K562 (cell line): ENCODE results near the gene MARVELD1. TPM values are rescaled to one million over a fixed set of nuclear protein-coding genes. Genes with fewer than 3 reads are reported as not detected.

Source experiments
- ESRRA ChIP-seq: fragments of 450-650 bp; IDR thresholded peaks from 2 replicates; pipeline ENCODE4 v1.6.1; 2014; ENCODE audit warnings: low read depth, mild to moderate bottlenecking, moderate library complexity, borderline replicate concordance
- ESRRB ChIP-seq: fragments of 250-450 bp; sonication (Bioruptor Pico); IDR thresholded peaks from 2 replicates; pipeline ENCODE4 v1.5.0; 2020; ENCODE audit warnings: mild to moderate bottlenecking, moderate library complexity, borderline replicate concordance
- FOS ChIP-seq: IDR thresholded peaks from 3 replicates; pipeline ENCODE4 v1.6.1; 2011; ENCODE audit not compliant: insufficient read length; ENCODE audit errors: extremely low read depth
- FOXA3 ChIP-seq, 2 experiments: fragments of 450-650 bp in 1 of 2; sonication (generic) in 1 of 2; formaldehyde crosslinking; IDR thresholded peaks in 1 of 2; conservative IDR thresholded peaks in 1 of 2; 2 replicates each; pipeline versions ENCODE4 v1.4.0 to v1.8.0; 2020 to 2022; ENCODE audit warnings: mild to moderate bottlenecking in 2 of 2, missing genetic modification reagents in 1 of 2
- GABPB1 ChIP-seq: sonication (generic); formaldehyde crosslinking; IDR thresholded peaks from 2 replicates; pipeline ENCODE4 v1.8.0; 2022; ENCODE audit warnings: mild to moderate bottlenecking, missing genetic modification reagents
- GATA2 ChIP-seq: sonication (generic); formaldehyde crosslinking; IDR thresholded peaks from 2 replicates; pipeline ENCODE4 v1.4.0; 2020; ENCODE audit warnings: mild to moderate bottlenecking, missing genetic modification reagents
- HNRNPH1 ChIP-seq: fragments of 200-400 bp; formaldehyde crosslinking; optimal IDR thresholded peaks from 2 replicates; pipeline ENCODE3; 2017; ENCODE audit warnings: low read depth, mild to moderate bottlenecking, low read length, moderate library complexity
- MAFG ChIP-seq: fragments of 450-650 bp; conservative IDR thresholded peaks from 2 replicates; pipeline ENCODE4 v1.6.1; 2016; ENCODE audit warnings: missing genetic modification characterization, missing compliant biosample characterization
- NFIC ChIP-seq: fragments of 450-650 bp; IDR thresholded peaks from 2 replicates; pipeline ENCODE4 v1.6.1; 2017; ENCODE audit warnings: mild to moderate bottlenecking, inconsistent platforms
- NR2C2 ChIP-seq, 2 experiments: fragments of 200-800 bp in 1 of 2; sonication (Bioruptor generic) in 1 of 2; sonication (generic) in 1 of 2; formaldehyde crosslinking in 1 of 2; IDR thresholded peaks; 2 replicates each; pipeline versions ENCODE4 v1.6.1 to v1.8.0; 2016 to 2022; ENCODE audit warnings: mild to moderate bottlenecking in 1 of 2, missing compliant biosample characterization in 1 of 2, missing genetic modification characterization in 1 of 2, missing genetic modification reagents in 1 of 2
- PHTF2 ChIP-seq: fragments of 250-450 bp; sonication (Bioruptor Pico); IDR thresholded peaks from 2 replicates; pipeline ENCODE4 v1.5.0; 2021; ENCODE audit warnings: mild to moderate bottlenecking
- PTBP1 ChIP-seq: fragments of 200-400 bp; formaldehyde crosslinking; IDR thresholded peaks from 2 replicates; pipeline ENCODE4 v1.6.1; 2017; ENCODE audit warnings: low read depth, low read length
- PTRF ChIP-seq: fragments of 450-650 bp; IDR thresholded peaks from 2 replicates; pipeline ENCODE4 v1.6.1; 2016; ENCODE audit warnings: mild to moderate bottlenecking, missing genetic modification characterization, missing compliant biosample characterization
- SAFB ChIP-seq: fragments of 200-400 bp; formaldehyde crosslinking; IDR thresholded peaks from 2 replicates; pipeline ENCODE4 v1.6.1; 2017; ENCODE audit warnings: low read depth, low read length, borderline replicate concordance
- SRSF7 ChIP-seq: fragments of 200-400 bp; formaldehyde crosslinking; optimal IDR thresholded peaks from 2 replicates; pipeline ENCODE3; 2017; ENCODE audit warnings: mild to moderate bottlenecking, low read depth, low read length
- TEAD4 ChIP-seq, 2 experiments: sonication (generic) in 1 of 2; formaldehyde crosslinking in 1 of 2; IDR thresholded peaks; 2 replicates each; pipeline versions ENCODE4 v1.6.1 to v1.8.0; 2012 to 2022; ENCODE audit warnings: borderline replicate concordance in 1 of 2, inconsistent platforms in 1 of 2, low read length in 1 of 2, mild to moderate bottlenecking in 1 of 2, missing genetic modification reagents in 1 of 2
- ZEB2 ChIP-seq: fragments of 450-650 bp; IDR thresholded peaks from 2 replicates; pipeline ENCODE4 v1.6.1; 2016
- ZNF511 ChIP-seq: sonication (generic); formaldehyde crosslinking; IDR thresholded peaks from 2 replicates; pipeline ENCODE4 v1.8.0; 2022; ENCODE audit warnings: mild to moderate bottlenecking, missing genetic modification reagents
- ZNF668 ChIP-seq: fragments of 250-450 bp; sonication (Bioruptor Pico); IDR thresholded peaks from 2 replicates; pipeline ENCODE4 v1.8.0; 2022; ENCODE audit warnings: mild to moderate bottlenecking, inconsistent platforms
- ZNF76 ChIP-seq: fragments of 250-450 bp; sonication (Bioruptor Pico); IDR thresholded peaks from 2 replicates; pipeline ENCODE4 v1.4.0; 2020; ENCODE audit warnings: mild to moderate bottlenecking, moderate library complexity, borderline replicate concordance
- polyA plus RNA-seq, 8 experiments: library from polyadenylated mRNA; depleted of rRNA in 4 of 8; stranded (reverse) in 5 of 8; unstranded in 3 of 8; fragments of >200 nt; fragmentation: Nextera tagmentation in 2 of 8; fragmentation: Illumina TruSeq in 1 of 8; extraction: Ambion mirVana in 2 of 8; extraction: Trizol in 1 of 8; gene quantifications; 2 replicates each; pipeline versions ENCODE4 v1.2.1 to v1.2.3, GENCODE V29; 2011 to 2014; ENCODE audit warnings: inconsistent platforms in 1 of 8, missing spikeins in 1 of 8
- total RNA-seq, 7 experiments: library from RNA; depleted of rRNA in 6 of 7; stranded (reverse); fragments of >200 nt in 6 of 7; fragmentation: Illumina TruSeq in 2 of 7; extraction: Trizol in 2 of 7; gene quantifications; 2 replicates each; pipeline versions ENCODE4 v1.2.1 to v1.2.3, GENCODE V29; 2011 to 2021; ENCODE audit warnings: low replicate concordance in 1 of 7

Gene MARVELD1
- total and polyA plus RNA-seq, 9 of the 15 experiments (the other 6 are each of a cell fraction or from before 2014, with no cell fraction given), result 2.7 to 12.5 (median 5.3) TPM

DNA sequence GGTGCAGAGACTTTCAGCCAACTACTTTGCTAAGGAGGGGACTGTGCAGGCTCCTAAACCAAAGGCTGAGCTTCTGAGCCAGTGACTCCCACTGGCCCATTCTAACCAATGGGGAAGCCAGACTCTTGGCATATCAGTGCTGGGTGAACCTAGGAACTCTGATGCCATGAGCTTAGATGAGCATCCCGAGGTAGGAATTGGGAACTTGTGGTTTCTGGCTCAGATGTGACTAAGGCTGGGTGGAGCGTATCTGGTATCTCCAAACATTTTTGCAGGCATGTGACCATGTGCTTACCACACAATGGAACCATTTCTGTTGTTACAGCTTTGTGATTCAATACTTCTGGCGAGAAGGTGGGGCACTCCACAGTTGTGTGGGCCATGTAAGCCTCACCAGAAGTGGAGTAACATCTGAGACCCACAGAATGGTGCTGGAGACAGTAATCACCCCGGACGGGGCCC lies 23.9 kb upstream of the MARVELD1 start (continued):
- TF ChIP-seq TEAD4 (IDR thresholded peaks at IDR 0.05; ENCODE audit: low read length), result peak; percentile 43; the same call in 1 of the 2 replicates
- no peak for TF ChIP-seq TEAD4 (CRISPR knock-in tag; IDR thresholded peaks at IDR 0.05; ENCODE audit: borderline replicate concordance)
- TF ChIP-seq ESRRA, result peak; percentile 63; the same call in 1 of the 2 replicates
- no peak for TF ChIP-seq PTBP1
- no peak for TF ChIP-seq NR2C2 (CRISPR knock-in tag; IDR thresholded peaks at IDR 0.05)
- peak; percentile 40; the same call in 1 of the 2 replicates for TF ChIP-seq NR2C2 (tag; IDR thresholded peaks at IDR 0.05)
- TF ChIP-seq PHTF2 (CRISPR knock-in tag), result no peak
- TF ChIP-seq FOXA3 (CRISPR knock-in tag; conservative IDR thresholded peaks at IDR 0.05 in 1 of 2, IDR thresholded peaks at IDR 0.05 in 1 of 2), result no peak; a peak in 1 of 4 replicates
- no peak for TF ChIP-seq ZNF511 (CRISPR knock-in tag)
- TF ChIP-seq ZEB2, result no peak
- 0 out of 2 replicates have a peak, but pooled peaks have one; percentile 26 for TF ChIP-seq ZNF76 (CRISPR knock-in tag)
- TF ChIP-seq GATA2 (CRISPR knock-in tag), result no peak
- no peak for TF ChIP-seq FOS
- no peak for TF ChIP-seq NFIC
- no peak for TF ChIP-seq SRSF7
- no peak for TF ChIP-seq ESRRB (CRISPR knock-in tag)
- 0 out of 2 replicates have a peak, but pooled peaks have one; percentile 15 for TF ChIP-seq PTRF (tag)
- TF ChIP-seq HNRNPH1, result no peak
- TF ChIP-seq GABPB1, result no peak
- TF ChIP-seq SAFB, result no peak
- peak; percentile 44; the same call in 1 of the 2 replicates for TF ChIP-seq ZNF668 (CRISPR knock-in tag)
- no peak for TF ChIP-seq MAFG (tag)
